HEK293 (cell line): ENCODE data around the gene FMNL3.
A peak's percentile ranks its signal among the peaks of the same experiment; 100 is the strongest.

Experiments
- MZF1 ChIP-seq: fragments of 450-650 bp; formaldehyde crosslinking; IDR thresholded peaks from 2 replicates; pipeline ENCODE4 v1.5.1; 2017; ENCODE audit warnings: missing biosample characterization, missing genetic modification characterization, borderline replicate concordance
- REPIN1 ChIP-seq: fragments of 450-650 bp; formaldehyde crosslinking; IDR thresholded peaks from 2 replicates; pipeline ENCODE4 v1.5.1; 2017; ENCODE audit warnings: missing biosample characterization, missing genetic modification characterization, low read depth
- SALL2 ChIP-seq: fragments of 450-650 bp; formaldehyde crosslinking; IDR thresholded peaks from 2 replicates; pipeline ENCODE4 v1.5.0; 2017; ENCODE audit warnings: missing biosample characterization, mild to moderate bottlenecking, missing genetic modification characterization, borderline replicate concordance
- TRIM28 ChIP-seq: IDR thresholded peaks from 2 replicates; pipeline ENCODE4 v1.6.1; 2011; ENCODE audit warnings: low read length, control low read depth, borderline replicate concordance
- WT1 ChIP-seq: fragments of 450-650 bp; formaldehyde crosslinking; IDR thresholded peaks from 2 replicates; pipeline ENCODE4 v1.5.1; 2016; ENCODE audit warnings: missing biosample characterization, missing genetic modification characterization
- ZNF184 ChIP-seq: fragments of 450-650 bp; IDR thresholded peaks from 2 replicates; pipeline ENCODE4 v1.5.1; 2018; ENCODE audit warnings: missing biosample characterization, mild to moderate bottlenecking, missing genetic modification characterization
- ZNF214 ChIP-seq: fragments of 450-650 bp; formaldehyde crosslinking; IDR thresholded peaks from 2 replicates; pipeline ENCODE4 v1.5.1; 2017; ENCODE audit warnings: missing biosample characterization, mild to moderate bottlenecking, missing genetic modification characterization, borderline replicate concordance
- ZNF48 ChIP-seq: fragments of 450-650 bp; formaldehyde crosslinking; IDR thresholded peaks from 2 replicates; pipeline ENCODE4 v1.5.1; 2016; ENCODE audit warnings: missing biosample characterization, missing genetic modification characterization
- ZNF530 ChIP-seq: fragments of 450-650 bp; formaldehyde crosslinking; IDR thresholded peaks from 2 replicates; pipeline ENCODE4 v1.5.1; 2016; ENCODE audit warnings: low read depth, missing biosample characterization, missing genetic modification characterization
- ZNF558 ChIP-seq: fragments of 450-650 bp; formaldehyde crosslinking; IDR thresholded peaks from 2 replicates; pipeline ENCODE4 v1.5.1; 2016; ENCODE audit warnings: missing biosample characterization, missing genetic modification characterization
- ZNF610 ChIP-seq: fragments of 450-650 bp; formaldehyde crosslinking; IDR thresholded peaks from 2 replicates; pipeline ENCODE4 v1.5.1; 2016; ENCODE audit warnings: missing biosample characterization, missing genetic modification characterization, borderline replicate concordance
- ZNF621 ChIP-seq: fragments of 450-650 bp; formaldehyde crosslinking; IDR thresholded peaks from 2 replicates; pipeline ENCODE4 v1.5.1; 2017; ENCODE audit warnings: missing biosample characterization, missing genetic modification characterization
- ZNF670 ChIP-seq: fragments of 450-650 bp; formaldehyde crosslinking; IDR thresholded peaks from 2 replicates; pipeline ENCODE4 v1.5.1; 2016; ENCODE audit warnings: missing biosample characterization, missing genetic modification characterization, low read depth
- ZNF677 ChIP-seq: fragments of 450-650 bp; IDR thresholded peaks from 2 replicates; pipeline ENCODE4 v1.5.0; 2018; ENCODE audit warnings: missing biosample characterization, mild to moderate bottlenecking, missing genetic modification characterization, moderate library complexity
- ZNF707 ChIP-seq: fragments of 450-650 bp; formaldehyde crosslinking; IDR thresholded peaks from 2 replicates; pipeline ENCODE4 v1.5.1; 2016; ENCODE audit warnings: missing biosample characterization, missing genetic modification characterization
- ZNF837 ChIP-seq: fragments of 450-650 bp; formaldehyde crosslinking; IDR thresholded peaks from 2 replicates; pipeline ENCODE4 v1.5.1; 2016; ENCODE audit warnings: missing biosample characterization, missing genetic modification characterization
- TF ChIP-seq, protein P1 (sequence below): fragments of 450-650 bp; formaldehyde crosslinking; IDR thresholded peaks from 2 replicates; pipeline ENCODE4 v1.5.1; 2017; ENCODE audit warnings: missing biosample characterization, missing genetic modification characterization
- TF ChIP-seq, protein P2 (sequence below): IDR thresholded peaks from 2 replicates; pipeline ENCODE4 v1.6.1; 2011; ENCODE audit warnings: mild to moderate bottlenecking, low read depth, low read length, borderline replicate concordance
- TF ChIP-seq, protein P3 (sequence below): fragments of 450-650 bp; formaldehyde crosslinking; IDR thresholded peaks from 2 replicates; pipeline ENCODE4 v1.5.1; 2017; ENCODE audit warnings: missing biosample characterization, missing genetic modification characterization
- TF ChIP-seq, protein P4 (sequence below): fragments of 450-650 bp; formaldehyde crosslinking; IDR thresholded peaks from 2 replicates; pipeline ENCODE4 v1.5.1; 2017; ENCODE audit warnings: missing biosample characterization, missing genetic modification characterization
- TF ChIP-seq, protein P5 (sequence below): fragments of 450-650 bp; formaldehyde crosslinking; IDR thresholded peaks from 2 replicates; pipeline ENCODE4 v1.5.1; 2016; ENCODE audit warnings: missing biosample characterization, missing genetic modification characterization
- TF ChIP-seq, protein P6 (sequence below): fragments of 450-650 bp; formaldehyde crosslinking; IDR thresholded peaks from 2 replicates; pipeline ENCODE4 v1.5.1; 2016; ENCODE audit warnings: missing biosample characterization, missing genetic modification characterization
- TF ChIP-seq, protein P7 (sequence below): fragments of 450-650 bp; formaldehyde crosslinking; IDR thresholded peaks from 2 replicates; pipeline ENCODE4 v1.5.1; 2017; ENCODE audit warnings: missing biosample characterization, missing genetic modification characterization
- TF ChIP-seq, protein P8 (sequence below): fragments of 450-650 bp; formaldehyde crosslinking; IDR thresholded peaks from 2 replicates; pipeline ENCODE4 v1.5.1; 2016; ENCODE audit warnings: missing biosample characterization, missing genetic modification characterization

FMNL3 gene

DNA sequence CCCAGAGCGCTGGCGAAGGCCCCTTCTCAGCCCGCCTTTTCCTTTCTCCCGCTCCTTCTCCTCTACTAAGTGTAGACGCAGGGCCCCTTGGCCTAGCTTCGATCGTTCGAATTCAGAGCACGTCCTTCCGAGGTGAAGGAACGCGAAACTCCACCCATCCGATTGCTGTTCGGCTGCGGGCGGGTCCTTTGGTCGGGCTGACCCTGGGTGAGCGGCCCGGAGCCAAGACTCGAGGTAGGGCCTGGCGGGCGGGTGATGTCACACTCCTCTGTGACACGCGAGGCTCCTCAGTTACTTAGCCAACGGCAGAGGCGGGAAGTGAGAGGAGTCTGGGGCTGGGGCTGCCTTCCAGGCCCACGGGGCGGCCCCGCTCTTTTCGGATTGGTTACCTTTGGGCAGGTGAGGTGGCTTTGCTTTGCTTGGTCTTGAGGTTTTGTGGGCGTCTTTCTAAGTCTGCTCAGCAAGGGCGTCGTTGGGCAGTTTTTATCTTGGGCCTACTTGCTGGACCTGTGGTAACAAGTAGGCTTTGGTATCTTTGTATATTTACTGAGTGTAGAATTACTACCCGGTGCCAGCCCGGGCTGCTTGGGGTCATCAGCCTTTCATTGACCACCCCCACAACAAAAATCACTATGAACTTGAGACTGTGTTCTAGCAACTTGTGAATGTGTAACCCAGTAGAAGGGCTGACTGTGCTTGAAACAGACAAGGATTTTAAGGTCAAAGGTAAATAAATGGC lies 34.8 kb upstream of the FMNL3 start (continued):
- TF ChIP-seq, protein P1, sequence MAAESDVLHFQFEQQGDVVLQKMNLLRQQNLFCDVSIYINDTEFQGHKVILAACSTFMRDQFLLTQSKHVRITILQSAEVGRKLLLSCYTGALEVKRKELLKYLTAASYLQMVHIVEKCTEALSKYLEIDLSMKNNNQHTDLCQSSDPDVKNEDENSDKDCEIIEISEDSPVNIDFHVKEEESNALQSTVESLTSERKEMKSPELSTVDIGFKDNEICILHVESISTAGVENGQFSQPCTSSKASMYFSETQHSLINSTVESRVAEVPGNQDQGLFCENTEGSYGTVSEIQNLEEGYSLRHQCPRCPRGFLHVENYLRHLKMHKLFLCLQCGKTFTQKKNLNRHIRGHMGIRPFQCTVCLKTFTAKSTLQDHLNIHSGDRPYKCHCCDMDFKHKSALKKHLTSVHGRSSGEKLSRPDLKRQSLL (tag by site-specific recombination): no peak
- TF ChIP-seq ZNF184 (tag by site-specific recombination) (no peak), MZF1 (tag by site-specific recombination) (no peak), ZNF214 (no peak), ZNF530 (tag by site-specific recombination) (no peak), ZNF677 (tag by site-specific recombination) (no peak), TRIM28 (no peak), WT1 (tag by site-specific recombination) (no peak), ZNF707 (tag by site-specific recombination) (no peak), ZNF48 (tag by site-specific recombination) (no peak), REPIN1 (tag by site-specific recombination) (0 out of 2 replicates have a peak, but pooled peaks have one; percentile 7), ZNF558 (peak; percentile 23; the same call in 1 of the 2 replicates), ZNF837 (no peak), ZNF670 (tag by site-specific recombination) (no peak), ZNF621 (no peak), SALL2 (tag by site-specific recombination) (no peak), ZNF610 (tag by site-specific recombination) (no peak)
- TF ChIP-seq, protein P2, sequence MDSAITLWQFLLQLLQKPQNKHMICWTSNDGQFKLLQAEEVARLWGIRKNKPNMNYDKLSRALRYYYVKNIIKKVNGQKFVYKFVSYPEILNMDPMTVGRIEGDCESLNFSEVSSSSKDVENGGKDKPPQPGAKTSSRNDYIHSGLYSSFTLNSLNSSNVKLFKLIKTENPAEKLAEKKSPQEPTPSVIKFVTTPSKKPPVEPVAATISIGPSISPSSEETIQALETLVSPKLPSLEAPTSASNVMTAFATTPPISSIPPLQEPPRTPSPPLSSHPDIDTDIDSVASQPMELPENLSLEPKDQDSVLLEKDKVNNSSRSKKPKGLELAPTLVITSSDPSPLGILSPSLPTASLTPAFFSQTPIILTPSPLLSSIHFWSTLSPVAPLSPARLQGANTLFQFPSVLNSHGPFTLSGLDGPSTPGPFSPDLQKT: no peak
- TF ChIP-seq, protein P3, sequence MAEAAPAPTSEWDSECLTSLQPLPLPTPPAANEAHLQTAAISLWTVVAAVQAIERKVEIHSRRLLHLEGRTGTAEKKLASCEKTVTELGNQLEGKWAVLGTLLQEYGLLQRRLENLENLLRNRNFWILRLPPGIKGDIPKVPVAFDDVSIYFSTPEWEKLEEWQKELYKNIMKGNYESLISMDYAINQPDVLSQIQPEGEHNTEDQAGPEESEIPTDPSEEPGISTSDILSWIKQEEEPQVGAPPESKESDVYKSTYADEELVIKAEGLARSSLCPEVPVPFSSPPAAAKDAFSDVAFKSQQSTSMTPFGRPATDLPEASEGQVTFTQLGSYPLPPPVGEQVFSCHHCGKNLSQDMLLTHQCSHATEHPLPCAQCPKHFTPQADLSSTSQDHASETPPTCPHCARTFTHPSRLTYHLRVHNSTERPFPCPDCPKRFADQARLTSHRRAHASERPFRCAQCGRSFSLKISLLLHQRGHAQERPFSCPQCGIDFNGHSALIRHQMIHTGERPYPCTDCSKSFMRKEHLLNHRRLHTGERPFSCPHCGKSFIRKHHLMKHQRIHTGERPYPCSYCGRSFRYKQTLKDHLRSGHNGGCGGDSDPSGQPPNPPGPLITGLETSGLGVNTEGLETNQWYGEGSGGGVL (tag by site-specific recombination): peak; percentile 69
- TF ChIP-seq, protein P4, sequence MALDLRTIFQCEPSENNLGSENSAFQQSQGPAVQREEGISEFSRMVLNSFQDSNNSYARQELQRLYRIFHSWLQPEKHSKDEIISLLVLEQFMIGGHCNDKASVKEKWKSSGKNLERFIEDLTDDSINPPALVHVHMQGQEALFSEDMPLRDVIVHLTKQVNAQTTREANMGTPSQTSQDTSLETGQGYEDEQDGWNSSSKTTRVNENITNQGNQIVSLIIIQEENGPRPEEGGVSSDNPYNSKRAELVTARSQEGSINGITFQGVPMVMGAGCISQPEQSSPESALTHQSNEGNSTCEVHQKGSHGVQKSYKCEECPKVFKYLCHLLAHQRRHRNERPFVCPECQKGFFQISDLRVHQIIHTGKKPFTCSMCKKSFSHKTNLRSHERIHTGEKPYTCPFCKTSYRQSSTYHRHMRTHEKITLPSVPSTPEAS (tag by site-specific recombination): no peak
- TF ChIP-seq, protein P5, sequence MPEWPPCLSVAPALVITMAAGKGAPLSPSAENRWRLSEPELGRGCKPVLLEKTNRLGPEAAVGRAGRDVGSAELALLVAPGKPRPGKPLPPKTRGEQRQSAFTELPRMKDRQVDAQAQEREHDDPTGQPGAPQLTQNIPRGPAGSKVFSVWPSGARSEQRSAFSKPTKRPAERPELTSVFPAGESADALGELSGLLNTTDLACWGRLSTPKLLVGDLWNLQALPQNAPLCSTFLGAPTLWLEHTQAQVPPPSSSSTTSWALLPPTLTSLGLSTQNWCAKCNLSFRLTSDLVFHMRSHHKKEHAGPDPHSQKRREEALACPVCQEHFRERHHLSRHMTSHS: no peak
- TF ChIP-seq, protein P6, sequence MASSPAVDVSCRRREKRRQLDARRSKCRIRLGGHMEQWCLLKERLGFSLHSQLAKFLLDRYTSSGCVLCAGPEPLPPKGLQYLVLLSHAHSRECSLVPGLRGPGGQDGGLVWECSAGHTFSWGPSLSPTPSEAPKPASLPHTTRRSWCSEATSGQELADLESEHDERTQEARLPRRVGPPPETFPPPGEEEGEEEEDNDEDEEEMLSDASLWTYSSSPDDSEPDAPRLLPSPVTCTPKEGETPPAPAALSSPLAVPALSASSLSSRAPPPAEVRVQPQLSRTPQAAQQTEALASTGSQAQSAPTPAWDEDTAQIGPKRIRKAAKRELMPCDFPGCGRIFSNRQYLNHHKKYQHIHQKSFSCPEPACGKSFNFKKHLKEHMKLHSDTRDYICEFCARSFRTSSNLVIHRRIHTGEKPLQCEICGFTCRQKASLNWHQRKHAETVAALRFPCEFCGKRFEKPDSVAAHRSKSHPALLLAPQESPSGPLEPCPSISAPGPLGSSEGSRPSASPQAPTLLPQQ (tag by site-specific recombination): no peak
- TF ChIP-seq, protein P7, sequence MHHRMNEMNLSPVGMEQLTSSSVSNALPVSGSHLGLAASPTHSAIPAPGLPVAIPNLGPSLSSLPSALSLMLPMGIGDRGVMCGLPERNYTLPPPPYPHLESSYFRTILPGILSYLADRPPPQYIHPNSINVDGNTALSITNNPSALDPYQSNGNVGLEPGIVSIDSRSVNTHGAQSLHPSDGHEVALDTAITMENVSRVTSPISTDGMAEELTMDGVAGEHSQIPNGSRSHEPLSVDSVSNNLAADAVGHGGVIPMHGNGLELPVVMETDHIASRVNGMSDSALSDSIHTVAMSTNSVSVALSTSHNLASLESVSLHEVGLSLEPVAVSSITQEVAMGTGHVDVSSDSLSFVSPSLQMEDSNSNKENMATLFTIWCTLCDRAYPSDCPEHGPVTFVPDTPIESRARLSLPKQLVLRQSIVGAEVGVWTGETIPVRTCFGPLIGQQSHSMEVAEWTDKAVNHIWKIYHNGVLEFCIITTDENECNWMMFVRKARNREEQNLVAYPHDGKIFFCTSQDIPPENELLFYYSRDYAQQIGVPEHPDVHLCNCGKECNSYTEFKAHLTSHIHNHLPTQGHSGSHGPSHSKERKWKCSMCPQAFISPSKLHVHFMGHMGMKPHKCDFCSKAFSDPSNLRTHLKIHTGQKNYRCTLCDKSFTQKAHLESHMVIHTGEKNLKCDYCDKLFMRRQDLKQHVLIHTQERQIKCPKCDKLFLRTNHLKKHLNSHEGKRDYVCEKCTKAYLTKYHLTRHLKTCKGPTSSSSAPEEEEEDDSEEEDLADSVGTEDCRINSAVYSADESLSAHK (tag by site-specific recombination): peak; percentile 6; the same call in 1 of the 2 replicates
- TF ChIP-seq, protein P8, sequence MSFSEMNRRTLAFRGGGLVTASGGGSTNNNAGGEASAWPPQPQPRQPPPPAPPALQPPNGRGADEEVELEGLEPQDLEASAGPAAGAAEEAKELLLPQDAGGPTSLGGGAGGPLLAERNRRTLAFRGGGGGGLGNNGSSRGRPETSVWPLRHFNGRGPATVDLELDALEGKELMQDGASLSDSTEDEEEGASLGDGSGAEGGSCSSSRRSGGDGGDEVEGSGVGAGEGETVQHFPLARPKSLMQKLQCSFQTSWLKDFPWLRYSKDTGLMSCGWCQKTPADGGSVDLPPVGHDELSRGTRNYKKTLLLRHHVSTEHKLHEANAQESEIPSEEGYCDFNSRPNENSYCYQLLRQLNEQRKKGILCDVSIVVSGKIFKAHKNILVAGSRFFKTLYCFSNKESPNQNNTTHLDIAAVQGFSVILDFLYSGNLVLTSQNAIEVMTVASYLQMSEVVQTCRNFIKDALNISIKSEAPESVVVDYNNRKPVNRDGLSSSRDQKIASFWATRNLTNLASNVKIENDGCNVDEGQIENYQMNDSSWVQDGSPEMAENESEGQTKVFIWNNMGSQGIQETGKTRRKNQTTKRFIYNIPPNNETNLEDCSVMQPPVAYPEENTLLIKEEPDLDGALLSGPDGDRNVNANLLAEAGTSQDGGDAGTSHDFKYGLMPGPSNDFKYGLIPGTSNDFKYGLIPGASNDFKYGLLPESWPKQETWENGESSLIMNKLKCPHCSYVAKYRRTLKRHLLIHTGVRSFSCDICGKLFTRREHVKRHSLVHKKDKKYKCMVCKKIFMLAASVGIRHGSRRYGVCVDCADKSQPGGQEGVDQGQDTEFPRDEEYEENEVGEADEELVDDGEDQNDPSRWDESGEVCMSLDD: peak; percentile 66
